Stimulated activated CD4-positive, alpha-beta T cell treated with anti-CD3 and anti-CD28 coated beads, Interleukin-4, amount 100 ng/mL, for 1 hour (primary cell): ENCODE data around the gene MAP2K6.

Experiments
- DNase-seq: peaks from one replicate; pipeline ENCODE4 v3.0.0-alpha.2; 2020

Gene MAP2K6

GRCh38 chr17:69414408-69415274, at the start of gene MAP2K6:
Gene MAP2K6 (plus strand): TSS chr17:69414697. CDS start chr17:69414985, 288 bp downstream.
- peak; percentile 82 for DNase-seq

- no peak for DNase-seq
Measured at GRCh38 chr17:69367298-69367697, 47.2 kb upstream of the MAP2K6 start.

GRCh38 chr17:69373069-69373468, 41.4 kb upstream of the MAP2K6 start:
- DNase-seq: no peak

GRCh38 chr17:69375229-69375628, 39.3 kb upstream of the MAP2K6 start:
- DNase-seq: no peak

- no peak for DNase-seq
Measured at GRCh38 chr17:69388822-69389442, 25.6 kb upstream of the MAP2K6 start.

- DNase-seq: no peak
Measured at GRCh38 chr17:69390795-69391501, 23.5 kb upstream of the MAP2K6 start.

- DNase-seq: no peak
Measured at GRCh38 chr17:69401251-69401650, 13.2 kb upstream of the MAP2K6 start.

- no peak for DNase-seq
Measured at GRCh38 chr17:69402052-69402451, 12.4 kb upstream of the MAP2K6 start.

- no peak for DNase-seq
Measured at GRCh38 chr17:69404399-69404798, 10.1 kb upstream of the MAP2K6 start.

GRCh38 chr17:69405096-69405495, 9.4 kb upstream of the MAP2K6 start:
- DNase-seq: no peak

- DNase-seq: no peak
Measured at GRCh38 chr17:69406941-69407340, 7.6 kb upstream of the MAP2K6 start.

- no peak for DNase-seq
Measured at GRCh38 chr17:69407759-69408158, 6.7 kb upstream of the MAP2K6 start.

GRCh38 chr17:69410671-69411070, 3.8 kb upstream of the MAP2K6 start:
- no peak for DNase-seq

GRCh38 chr17:69411766-69412165, 2.7 kb upstream of the MAP2K6 start:
- no peak for DNase-seq

- no peak for DNase-seq
Measured at GRCh38 chr17:69412251-69412671, 2.2 kb upstream of the MAP2K6 start.

- DNase-seq: no peak
Measured at GRCh38 chr17:69415431-69415830, 934 bp downstream of the MAP2K6 start.

- DNase-seq: no peak
Measured at GRCh38 chr17:69417545-69418483, 3.3 kb downstream of the MAP2K6 start.

GRCh38 chr17:69418535-69418934, 4.0 kb downstream of the MAP2K6 start:
- no peak for DNase-seq

GRCh38 chr17:69423450-69423849, 9.0 kb downstream of the MAP2K6 start:
- DNase-seq: no peak

- no peak for DNase-seq
Measured at GRCh38 chr17:69424287-69425041, 10.0 kb downstream of the MAP2K6 start.

- DNase-seq: no peak
Measured at GRCh38 chr17:69425978-69426377, 11.5 kb downstream of the MAP2K6 start.
